ENCODE data around the gene TBXA2R.
"Not testable (repeated sequence)": the region's sequence is repeated elsewhere in the genome, so short reads cannot be mapped to it uniquely, and the experiment has no call there.

The TBXA2R gene

GRCh38 chr19:3585301-3586126 is 21.2 kb downstream of the TBXA2R start, which contains the start of gene GIPC3:
TSS of gene GIPC3 (plus strand) at chr19:3585478. CDS start at chr19:3585598, 120 bp downstream.
- no peak for DNase-seq (ENCODE audit: insufficient read length, low spot score)
- TF ChIP-seq SPI1 (IDR thresholded peaks at IDR 0.05; ENCODE audit: low read depth, low read length): no peak
- no peak for TF ChIP-seq POLR2A (IDR thresholded peaks at IDR 0.05; ENCODE audit: low read depth, low read length)
- no peak for TF ChIP-seq TAF1 (IDR thresholded peaks at IDR 0.05; ENCODE audit: low read depth, low read length)
- FAIRE-seq: no peak

DNA sequence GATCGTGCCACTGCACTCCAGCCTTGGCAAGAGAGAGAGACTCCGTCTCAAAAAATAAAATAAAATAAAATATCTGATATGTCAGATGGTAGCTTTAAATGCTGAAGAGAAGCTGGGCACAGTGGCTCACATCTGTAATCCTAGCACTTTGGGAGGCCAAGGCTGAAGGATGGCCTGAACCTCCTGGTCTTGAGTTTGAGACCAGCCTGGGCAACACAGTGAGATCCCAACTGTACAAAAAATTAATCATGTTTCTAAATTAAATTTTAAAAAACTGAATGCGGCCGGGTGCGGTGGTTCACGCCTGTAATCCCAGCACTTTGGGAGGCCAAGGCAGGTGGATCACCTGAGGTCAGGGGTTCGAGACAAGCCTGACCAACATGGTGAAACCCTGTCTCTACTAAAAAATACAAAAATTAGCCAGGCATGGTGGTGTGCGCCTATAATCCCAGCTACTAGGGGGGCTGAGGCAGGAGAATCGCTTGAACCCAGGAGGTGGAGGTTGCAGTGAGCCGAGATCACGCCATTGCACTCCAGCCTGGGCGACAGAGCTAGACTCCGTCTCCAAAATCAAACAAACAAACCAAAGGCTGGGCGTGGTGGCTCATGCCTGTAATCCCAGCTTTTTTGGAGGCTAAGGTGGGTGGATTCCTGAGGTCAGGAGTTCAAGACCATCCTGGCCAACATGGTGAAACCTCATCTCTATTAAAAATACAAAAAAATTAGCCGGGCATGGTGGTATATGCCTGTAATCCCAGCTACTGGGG is 22.5 kb downstream of the TBXA2R start:
- not testable (repeated sequence) for FAIRE-seq; DNase-seq (ENCODE audit: insufficient read length, low spot score)

- FAIRE-seq; DNase-seq (ENCODE audit: insufficient read length, low spot score): not testable (repeated sequence)
Measured at GRCh38 chr19:3581792-3582191, 24.9 kb downstream of the TBXA2R start.

DNA sequence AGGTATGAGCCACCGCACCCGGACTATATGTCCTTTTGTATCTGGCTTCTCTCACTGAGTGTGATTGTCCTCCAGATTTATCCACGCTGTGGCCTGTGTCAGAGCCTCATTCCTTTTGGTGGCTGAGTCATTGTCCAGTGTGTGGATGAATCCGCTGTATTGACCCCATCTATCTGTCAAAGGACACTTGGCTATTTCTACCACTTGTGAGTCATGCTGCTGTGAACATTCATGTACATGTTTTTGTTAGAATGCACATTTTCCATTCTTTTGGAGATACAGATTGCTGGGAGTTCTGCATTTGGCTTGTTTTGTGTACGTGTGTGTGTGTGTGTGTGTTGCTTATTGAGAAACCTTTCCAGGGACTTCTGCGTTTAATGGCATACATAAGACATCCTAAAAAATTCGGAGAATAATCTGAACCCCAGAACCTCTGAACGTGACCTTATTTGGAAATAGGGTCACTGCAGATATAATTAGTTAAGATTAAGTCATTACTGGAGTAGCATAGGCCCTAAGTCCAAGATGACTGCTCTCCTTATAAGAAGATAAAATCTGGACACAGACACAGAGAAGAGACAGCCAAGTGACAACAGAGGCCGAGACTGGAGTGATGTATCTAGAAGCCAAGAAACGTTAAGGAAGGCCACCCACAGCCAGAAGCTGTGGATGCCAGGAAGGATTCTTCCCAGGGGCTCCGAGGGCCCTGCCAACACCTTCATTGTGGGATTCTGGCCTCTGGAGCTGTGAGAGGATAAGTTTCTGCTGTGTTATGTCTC is 26.3 kb downstream of the TBXA2R start:
- TF ChIP-seq POLR2A (IDR thresholded peaks at IDR 0.05; ENCODE audit: low read depth, low read length) (no peak), SPI1 (IDR thresholded peaks at IDR 0.05; ENCODE audit: low read depth, low read length) (no peak), TAF1 (IDR thresholded peaks at IDR 0.05; ENCODE audit: low read depth, low read length) (no peak)
- no peak for DNase-seq (ENCODE audit: insufficient read length, low spot score)
- FAIRE-seq: no peak

DNA sequence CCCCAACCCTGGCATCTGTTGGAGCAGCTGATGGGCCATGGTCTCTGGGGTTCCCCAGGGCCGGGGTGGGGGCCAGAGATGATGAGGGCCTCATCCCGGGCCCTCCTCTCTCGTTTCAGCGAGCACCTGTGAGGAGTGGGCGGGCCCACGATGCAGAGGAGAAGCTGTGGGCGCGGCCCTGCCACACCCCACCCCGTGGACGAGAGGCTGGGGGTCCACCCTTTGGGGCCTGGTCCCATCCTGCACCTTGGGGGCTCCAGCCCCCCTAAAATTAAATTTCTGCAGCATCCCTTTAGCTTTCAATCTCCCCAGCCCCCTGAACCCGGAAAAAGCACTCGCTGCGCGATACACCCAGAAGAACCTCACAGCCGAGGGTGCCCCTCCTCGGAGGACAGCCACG is 28.3 kb downstream of the TBXA2R start:
- TF ChIP-seq TAF1 (IDR thresholded peaks at IDR 0.05; ENCODE audit: low read depth, low read length) (no peak), POLR2AphosphoS5 (IDR thresholded peaks at IDR 0.05; ENCODE audit: low read depth, low read length) (no peak), SPI1 (IDR thresholded peaks at IDR 0.05; ENCODE audit: low read depth, low read length) (no peak), POLR2A (IDR thresholded peaks at IDR 0.05; ENCODE audit: low read depth, low read length) (no peak), POU2F2 (IDR thresholded peaks at IDR 0.05; ENCODE audit: low read depth, low read length) (no peak), PAX5 (IDR thresholded peaks at IDR 0.05; ENCODE audit: insufficient read depth, low read length, severe bottlenecking) (no peak)
- FAIRE-seq: no peak

GRCh38 chr19:3577723-3578344 is 28.8 kb downstream of the TBXA2R start:
- DNase-seq (ENCODE audit: insufficient read length, low spot score) (no peak), FAIRE-seq (no peak)
- TF ChIP-seq POLR2A (IDR thresholded peaks at IDR 0.05; ENCODE audit: low read depth, low read length): no peak
- TF ChIP-seq POLR2AphosphoS5 (IDR thresholded peaks at IDR 0.05; ENCODE audit: low read depth, low read length): no peak
- no peak for TF ChIP-seq TAF1 (IDR thresholded peaks at IDR 0.05; ENCODE audit: low read depth, low read length)
- no peak for TF ChIP-seq SPI1 (IDR thresholded peaks at IDR 0.05; ENCODE audit: low read depth, low read length)
- no peak for TF ChIP-seq POU2F2 (IDR thresholded peaks at IDR 0.05; ENCODE audit: low read depth, low read length)
- no peak for TF ChIP-seq PAX5 (IDR thresholded peaks at IDR 0.05; ENCODE audit: insufficient read depth, low read length, severe bottlenecking)

More for the DNA sequence above, 28.3 kb downstream of the TBXA2R start:
- DNase-seq (ENCODE audit: insufficient read length, low spot score): no peak

DNA sequence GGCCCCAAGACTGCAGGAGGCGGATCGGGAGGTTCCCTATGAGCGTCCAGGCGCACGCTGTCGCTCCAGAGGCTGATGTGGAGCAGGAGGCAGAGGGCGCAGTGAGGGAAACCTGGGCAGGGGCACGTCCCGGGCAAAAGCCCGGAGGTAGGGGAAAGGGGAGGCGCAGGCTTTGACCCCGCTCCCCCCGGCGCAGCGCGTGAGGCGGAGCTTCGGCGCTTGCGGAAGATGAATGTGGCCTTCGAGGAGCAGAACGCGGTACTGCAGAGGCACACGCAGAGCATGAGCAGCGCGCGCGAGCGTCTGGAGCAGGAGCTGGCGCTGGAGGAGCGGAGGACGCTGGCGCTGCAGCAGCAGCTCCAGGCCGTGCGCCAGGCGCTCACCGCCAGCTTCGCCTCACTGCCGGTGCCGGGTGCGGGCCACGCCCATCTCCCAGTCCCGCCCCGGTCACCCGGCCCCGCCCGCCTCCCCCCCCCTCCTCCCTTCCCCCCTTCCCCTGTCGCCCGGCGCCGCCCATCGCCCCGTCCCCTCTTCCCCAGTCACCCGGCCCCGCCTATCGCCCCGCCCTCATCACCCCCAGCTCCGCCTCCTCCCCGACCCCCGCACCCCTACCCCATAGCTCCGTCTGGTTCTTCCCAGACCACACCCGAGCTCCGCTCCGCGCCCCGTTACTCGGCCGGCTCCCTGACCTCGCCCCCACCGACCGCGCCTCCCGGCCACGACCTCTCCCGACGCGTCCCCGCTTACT is 29.8 kb downstream of the TBXA2R start:
- FAIRE-seq (no peak), DNase-seq (ENCODE audit: insufficient read length, low spot score) (no peak)
- TF ChIP-seq SPI1 (IDR thresholded peaks at IDR 0.05; ENCODE audit: low read depth, low read length) (no peak), POLR2A (IDR thresholded peaks at IDR 0.05; ENCODE audit: low read depth, low read length) (no peak), POU2F2 (IDR thresholded peaks at IDR 0.05; ENCODE audit: low read depth, low read length) (no peak), PAX5 (IDR thresholded peaks at IDR 0.05; ENCODE audit: insufficient read depth, low read length, severe bottlenecking) (no peak), TAF1 (IDR thresholded peaks at IDR 0.05; ENCODE audit: low read depth, low read length) (no peak), POLR2AphosphoS5 (IDR thresholded peaks at IDR 0.05; ENCODE audit: low read depth, low read length) (no peak)

GRCh38 chr19:3575949-3576673 is 30.6 kb downstream of the TBXA2R start:
- TF ChIP-seq TAF1 (IDR thresholded peaks at IDR 0.05; ENCODE audit: low read depth, low read length) (no peak), POLR2AphosphoS5 (IDR thresholded peaks at IDR 0.05; ENCODE audit: low read depth, low read length) (no peak), POLR2A (IDR thresholded peaks at IDR 0.05; ENCODE audit: low read depth, low read length) (no peak), SPI1 (IDR thresholded peaks at IDR 0.05; ENCODE audit: low read depth, low read length) (no peak), POU2F2 (IDR thresholded peaks at IDR 0.05; ENCODE audit: low read depth, low read length) (no peak)
- FAIRE-seq (no peak), DNase-seq (ENCODE audit: insufficient read length, low spot score) (no peak)
